HG02759 (cell line): ENCODE results near the gene NOD2.

Experiments used
- ATAC-seq: cut with Tn5 transposase; IDR thresholded peaks from one replicate; pipeline ENCODE4 v1.9.1; 2021; ENCODE audit warnings: mild to moderate bottlenecking, moderate library complexity; ENCODE audit not compliant: unreplicated experiment

The NOD2 gene

GRCh38 chr16:50741225-50741780, 47.9 kb downstream of the NOD2 start:
- ATAC-seq: peak; percentile 1

- peak; percentile 90 for ATAC-seq
These were observed 48.6 kb downstream of the NOD2 start, which contains the start of gene CYLD for GRCh38 chr16:50741781-50742575. TSS of gene CYLD (plus strand) at chr16:50742086. CDS start at chr16:50749699, 7,613 bp downstream.

- no peak for ATAC-seq
These were observed 49.3 kb downstream of the NOD2 start for GRCh38 chr16:50742576-50743200.

- ATAC-seq: no peak
These were observed 50.3 kb downstream of the NOD2 start for GRCh38 chr16:50743581-50744225.

- no peak for ATAC-seq
These were observed 51.5 kb downstream of the NOD2 start for GRCh38 chr16:50744881-50745280.

- ATAC-seq: no peak
These were observed 52.5 kb downstream of the NOD2 start for GRCh38 chr16:50745940-50746339.

- ATAC-seq: peak; percentile 44
These were observed 54.0 kb downstream of the NOD2 start for GRCh38 chr16:50747207-50747956.

- ATAC-seq: no peak
These were observed 58.1 kb downstream of the NOD2 start for GRCh38 chr16:50751528-50751927.

- no peak for ATAC-seq
These were observed 59.2 kb downstream of the NOD2 start for GRCh38 chr16:50752471-50753235.

- ATAC-seq: no peak
These were observed 63.1 kb downstream of the NOD2 start for GRCh38 chr16:50756473-50756872.

GRCh38 chr16:50761267-50761666, 67.9 kb downstream of the NOD2 start:
- no peak for ATAC-seq

GRCh38 chr16:50762241-50762640, 68.8 kb downstream of the NOD2 start:
- ATAC-seq: no peak

GRCh38 chr16:50763211-50763610, 69.8 kb downstream of the NOD2 start:
- no peak for ATAC-seq

- ATAC-seq: no peak
These were observed 71.9 kb downstream of the NOD2 start for GRCh38 chr16:50765260-50765659.

GRCh38 chr16:50765861-50766260, 72.5 kb downstream of the NOD2 start:
- no peak for ATAC-seq

- ATAC-seq: no peak
These were observed 73.8 kb downstream of the NOD2 start for GRCh38 chr16:50767197-50767596.

- ATAC-seq: no peak
These were observed 78.0 kb downstream of the NOD2 start for GRCh38 chr16:50771366-50771765.

- ATAC-seq: no peak
These were observed 81.0 kb downstream of the NOD2 start for GRCh38 chr16:50774405-50774804.

- ATAC-seq: no peak
These were observed 81.6 kb downstream of the NOD2 start for GRCh38 chr16:50774960-50775359.

GRCh38 chr16:50776037-50776436, 82.6 kb downstream of the NOD2 start:
- ATAC-seq: no peak
